GM12878 (cell line): ENCODE data around the gene SMPD1.

ENCODE experiments used
- CREB1 ChIP-seq: IDR thresholded peaks from 2 replicates; pipeline ENCODE4 v1.6.1; 2012; ENCODE audit warnings: low read depth, mild to moderate bottlenecking, inconsistent platforms
- CTCF ChIP-seq, 3 experiments: IDR thresholded peaks in 2 of 3; conservative IDR thresholded peaks in 1 of 3; 2 replicates each; pipeline ENCODE4 v1.5.1; 2011; ENCODE audit warnings: low read depth in 3 of 3, low read length in 3 of 3, mild to moderate bottlenecking in 3 of 3, control low read depth in 2 of 3, moderate library complexity in 2 of 3, inconsistent platforms in 1 of 3, mixed read lengths in 1 of 3; ENCODE audit not compliant: control insufficient read depth in 2 of 3, insufficient read depth in 1 of 3; ENCODE audit errors: extremely low read depth in 1 of 3
- EP300 ChIP-seq, 2 experiments: fragments of 150-350 bp in 1 of 2; IDR thresholded peaks; 2 replicates each; pipeline ENCODE4 v1.6.1; 2011 to 2012; ENCODE audit warnings: low read depth in 2 of 2, low read length in 2 of 2, borderline replicate concordance in 1 of 2, improper control_type of control experiment in 1 of 2, inconsistent platforms in 1 of 2; ENCODE audit not compliant: control insufficient read depth in 1 of 2
- KAT2A ChIP-seq: conservative IDR thresholded peaks from 2 replicates; pipeline ENCODE4 v1.6.1; 2011; ENCODE audit warnings: low read depth, low read length; ENCODE audit not compliant: control insufficient read depth
- LARP7 ChIP-seq: fragments of 450-650 bp; IDR thresholded peaks from 2 replicates; pipeline ENCODE4 v1.6.1; 2017; ENCODE audit warnings: mild to moderate bottlenecking
- POLR2A ChIP-seq: IDR thresholded peaks from 2 replicates; pipeline ENCODE4 v1.6.1; 2011; ENCODE audit warnings: low read depth, mild to moderate bottlenecking, low read length
- POLR2AphosphoS5 ChIP-seq: IDR thresholded peaks from 2 replicates; pipeline ENCODE4 v1.6.1; 2011; ENCODE audit warnings: mild to moderate bottlenecking, low read length, inconsistent platforms
- RAD21 ChIP-seq: IDR thresholded peaks from 2 replicates; pipeline ENCODE4 v1.6.1; 2011; ENCODE audit warnings: mild to moderate bottlenecking, low read depth, low read length, moderate library complexity; ENCODE audit not compliant: insufficient read depth
- SMAD1 ChIP-seq: fragments of 450-650 bp; IDR thresholded peaks from 2 replicates; pipeline ENCODE4 v1.6.1; 2018; ENCODE audit warnings: mild to moderate bottlenecking, low read depth; ENCODE audit not compliant: partially characterized antibody
- TAF1 ChIP-seq: IDR thresholded peaks from 2 replicates; pipeline ENCODE4 v1.6.1; 2011; ENCODE audit warnings: mild to moderate bottlenecking, low read depth, low read length, borderline replicate concordance
- YY1 ChIP-seq: IDR thresholded peaks from 2 replicates; pipeline ENCODE4 v1.6.1; 2011; ENCODE audit warnings: low read depth, mild to moderate bottlenecking, low read length
- ZNF207 ChIP-seq: fragments of 450-650 bp; IDR thresholded peaks from 2 replicates; pipeline ENCODE4 v1.6.1; 2014; ENCODE audit warnings: antibody characterized with exemption, mild to moderate bottlenecking, borderline replicate concordance

- TF ChIP-seq CREB1, result no peak
- no peak for TF ChIP-seq YY1
- TF ChIP-seq POLR2AphosphoS5, result no peak
- TF ChIP-seq TAF1, result no peak
- no peak for TF ChIP-seq EP300 (IDR thresholded peaks at IDR 0.05; ENCODE audit: borderline replicate concordance in 1 of 2, control insufficient read depth in 1 of 2, low read depth in 2 of 2, low read length in 2 of 2)
- no peak for TF ChIP-seq KAT2A
- no peak for TF ChIP-seq CTCF (IDR thresholded peaks at IDR 0.05 in 2 of 3, conservative IDR thresholded peaks at IDR 0.05 in 1 of 3; ENCODE audit: control insufficient read depth in 2 of 3, extremely low read depth in 1 of 3, insufficient read depth in 1 of 3, low read depth in 3 of 3, low read length in 3 of 3)
- no peak for TF ChIP-seq ZNF207
- TF ChIP-seq SMAD1, result no peak
- no peak for TF ChIP-seq POLR2A
- TF ChIP-seq RAD21, result no peak
- TF ChIP-seq LARP7, result no peak
These were observed 50.7 kb downstream of the SMPD1 start, which contains the start of gene HPX for GRCh38 chr11:6440906-6441358.
